Embryonic facial prominence (tissue), 1 donor: ENCODE measurements around the gene WFDC9.
"Not testable (repeated sequence)": the region's sequence is repeated elsewhere in the genome, so short reads cannot be mapped to it uniquely, and the experiment has no call there.

Source experiments
- DNase-seq: peaks from one replicate; pipeline ENCODE4 v3.0.0-alpha.2; 2016; ENCODE audit errors: extremely low spot score

Gene WFDC9

GRCh38 chr20:45631184-45631583 lies at the start of gene WFDC9:
WFDC9 (minus strand) TSS chr20:45631284; CDS start chr20:45610181, 21,103 bp downstream.
- DNase-seq = no peak

DNA sequence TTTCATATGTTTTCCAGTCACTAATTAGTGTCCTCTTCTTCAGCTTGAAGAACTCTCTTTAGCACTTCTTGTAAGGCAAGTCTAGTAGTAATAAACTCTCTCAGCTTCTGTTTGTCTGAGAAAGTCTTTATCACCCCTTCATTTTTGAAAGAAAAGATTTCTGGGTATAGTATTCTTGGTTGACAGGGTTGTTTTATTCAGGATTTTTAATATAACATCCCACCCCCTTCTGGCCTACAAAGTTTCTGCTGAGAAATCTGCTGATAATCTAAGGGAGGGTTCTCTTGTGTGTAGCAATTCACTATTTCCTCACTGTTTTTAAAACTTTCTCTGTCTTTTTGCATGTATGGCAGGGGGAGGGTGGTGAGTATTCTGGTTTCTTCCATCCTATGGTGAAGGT lies 48.6 kb upstream of the WFDC9 start:
- DNase-seq = no peak

DNA sequence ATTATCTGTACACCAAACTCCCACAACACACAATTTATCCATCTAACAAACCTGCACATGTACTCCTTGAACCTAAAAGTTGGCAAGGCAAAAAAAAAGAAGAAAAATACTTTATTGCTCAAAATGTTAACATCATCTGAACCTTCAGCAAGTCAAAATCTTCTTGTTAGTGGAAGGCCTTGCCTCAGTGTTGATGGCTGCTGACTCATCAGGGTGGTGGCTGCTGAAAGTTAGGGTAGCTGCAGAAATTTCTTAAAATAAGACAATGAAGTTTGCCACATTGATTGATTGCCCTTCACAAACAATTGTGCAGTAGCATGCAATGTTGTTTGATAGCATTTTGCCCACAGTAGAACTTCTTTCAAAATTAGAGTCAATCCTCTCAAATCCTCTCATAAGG lies 41.7 kb upstream of the WFDC9 start:
- DNase-seq = no peak

- no peak for DNase-seq
These were observed 39.1 kb upstream of the WFDC9 start, which contains the start of gene WFDC11 for GRCh38 chr20:45670139-45670538. WFDC11 (minus strand) TSS chr20:45670239; CDS start chr20:45650600, 19,639 bp downstream.

DNA sequence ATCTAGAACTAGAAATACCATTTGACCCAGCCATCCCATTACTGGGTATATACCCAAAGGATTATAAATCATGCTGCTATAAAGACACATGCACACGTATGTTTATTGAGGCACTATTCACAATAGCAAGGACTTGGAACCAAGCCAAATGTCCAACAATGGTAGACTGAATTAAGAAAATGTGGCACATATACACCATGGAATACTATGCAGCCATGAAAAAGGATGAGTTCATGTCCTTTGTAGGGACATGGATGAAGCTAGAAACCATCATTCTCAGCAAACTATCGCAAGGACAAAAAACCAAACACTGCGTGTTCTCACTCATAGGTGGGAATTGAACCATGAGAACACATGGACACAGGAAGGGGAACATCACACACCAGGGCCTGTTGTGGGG lies 26.0 kb upstream of the WFDC9 start:
- DNase-seq = not testable (repeated sequence)

GRCh38 chr20:45651726-45652125 lies 20.6 kb upstream of the WFDC9 start:
- DNase-seq = not testable (repeated sequence)

GRCh38 chr20:45649312-45649863 lies 18.3 kb upstream of the WFDC9 start:
- DNase-seq = no peak

- no peak for DNase-seq
These were observed 16.5 kb upstream of the WFDC9 start for GRCh38 chr20:45647441-45648050.

GRCh38 chr20:45646875-45647274 lies 15.8 kb upstream of the WFDC9 start:
- DNase-seq = no peak

DNA sequence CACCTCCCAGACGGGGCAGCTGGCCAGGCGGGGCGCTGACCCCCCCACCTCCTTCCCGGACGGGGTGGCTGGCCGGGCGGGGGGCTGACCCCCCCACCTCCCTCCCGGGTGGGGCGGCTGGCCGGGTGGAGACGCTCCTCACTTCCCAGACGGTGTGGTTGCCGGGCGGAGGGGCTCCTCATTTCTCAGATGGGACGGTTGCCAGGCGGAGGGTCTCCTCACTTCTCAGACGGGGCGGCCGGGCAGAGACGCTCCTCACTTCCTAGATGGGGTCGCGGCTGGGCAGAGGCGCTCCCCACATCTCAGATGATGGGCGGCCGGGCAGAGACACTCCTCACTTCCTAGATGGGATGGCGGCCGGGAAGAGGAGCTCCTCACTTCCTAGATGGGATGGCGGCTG lies 14.8 kb upstream of the WFDC9 start:
- DNase-seq = not testable (repeated sequence)

DNA sequence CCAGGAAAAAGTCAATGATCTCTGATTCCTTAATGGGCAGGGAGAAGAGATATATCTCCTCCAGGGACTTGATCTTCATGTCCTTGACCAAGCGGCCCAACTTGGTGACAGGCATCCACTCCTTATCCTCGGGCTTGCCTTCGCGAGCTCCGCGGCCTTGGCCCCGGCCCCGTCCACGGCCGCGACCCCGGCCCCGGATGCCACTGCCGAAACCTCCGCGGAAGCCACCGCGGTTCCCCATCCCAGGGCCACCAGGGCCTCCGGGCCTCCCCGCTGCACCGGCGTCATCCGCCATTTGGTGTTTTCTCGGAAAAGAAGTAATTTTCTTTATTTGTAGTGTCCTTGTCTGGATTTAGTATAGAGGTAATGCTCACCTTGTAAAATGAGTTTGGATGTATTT lies 10.0 kb upstream of the WFDC9 start:
- not testable (repeated sequence) for DNase-seq

DNA sequence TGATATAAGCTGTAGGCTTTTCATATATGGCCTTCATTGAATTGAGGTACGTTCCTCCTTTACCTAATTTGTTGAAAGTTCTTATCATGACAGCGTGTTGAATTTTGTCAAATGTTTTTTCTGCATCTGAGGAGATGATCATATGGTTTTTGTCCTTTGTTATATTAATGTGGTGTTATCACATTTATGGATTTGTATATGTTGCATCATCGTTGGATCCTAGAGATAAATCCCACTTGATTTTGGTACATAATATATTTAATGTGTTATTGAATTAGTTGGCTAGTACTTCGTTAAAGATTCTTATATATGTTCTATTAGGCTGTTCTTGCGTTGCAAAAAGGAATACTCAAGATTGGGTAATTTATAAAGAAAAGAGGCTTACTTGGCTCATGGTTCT lies 8.6 kb upstream of the WFDC9 start:
- no peak for DNase-seq

DNA sequence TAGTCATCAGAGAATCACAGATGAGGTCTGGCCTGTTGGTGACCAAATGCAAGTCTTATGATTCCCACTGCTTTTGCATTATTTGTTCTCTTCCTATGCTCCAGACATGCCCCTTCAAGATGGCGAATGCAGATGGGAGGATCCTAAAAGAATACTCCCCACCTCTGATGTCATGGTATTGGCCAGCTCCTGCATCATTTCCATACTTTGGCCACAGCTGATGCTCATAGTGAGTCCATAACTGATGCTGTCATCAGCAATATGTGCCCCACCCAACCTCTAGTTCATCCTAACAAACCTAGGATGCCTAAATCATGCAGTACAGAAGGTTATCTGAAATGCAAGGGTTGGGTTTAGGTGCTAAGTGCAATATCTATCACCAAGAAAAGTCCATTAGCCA lies 5.4 kb upstream of the WFDC9 start:
- DNase-seq = no peak

DNA sequence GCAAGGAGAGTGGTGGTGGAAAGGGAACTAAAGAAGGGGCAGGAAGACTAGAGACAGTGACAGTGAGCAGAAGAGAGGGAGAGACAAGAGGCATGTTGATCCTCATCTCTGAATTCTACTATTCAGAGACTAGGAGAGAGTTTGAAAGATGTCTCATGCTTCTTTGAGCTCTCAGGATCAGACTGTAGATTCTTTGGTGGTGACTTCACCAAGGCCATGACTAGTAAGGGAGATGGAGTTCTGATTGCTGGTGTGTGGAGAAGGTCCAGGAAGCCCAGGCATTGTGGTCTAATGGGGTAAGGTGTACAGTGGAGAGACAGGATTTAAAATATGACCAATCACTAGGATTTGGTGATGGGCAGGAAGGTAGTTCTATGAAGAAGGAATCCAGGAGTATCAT lies 713 bp downstream of the WFDC9 start:
- no peak for DNase-seq

DNA sequence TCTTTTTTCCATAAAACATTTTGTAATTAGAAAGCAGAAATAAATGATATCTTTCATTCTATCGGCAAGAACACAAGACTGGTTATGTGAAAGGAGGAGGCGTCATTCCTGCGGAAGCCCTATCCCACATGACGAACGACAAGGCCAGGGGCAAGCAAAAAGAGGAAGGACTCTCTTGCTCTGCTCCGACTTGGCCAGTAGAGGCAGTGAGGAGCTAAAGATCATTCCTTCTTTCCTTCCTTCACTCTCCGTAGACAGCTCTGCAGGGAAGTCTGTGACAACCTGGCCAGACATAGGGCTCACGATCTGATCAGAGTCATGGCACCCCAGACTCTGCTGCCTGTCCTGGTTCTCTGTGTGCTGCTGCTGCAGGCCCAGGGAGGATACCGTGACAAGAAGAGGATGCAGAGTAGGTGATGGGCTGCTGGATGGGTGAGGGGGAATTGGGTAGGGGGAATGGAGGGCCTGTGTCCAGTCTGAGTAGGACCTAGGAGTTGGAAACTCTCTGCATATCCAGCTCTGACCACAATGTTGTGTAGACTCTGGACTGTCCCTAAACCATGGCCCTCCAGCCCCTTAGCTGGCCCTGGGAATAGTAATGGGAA lies 1.5 kb downstream of the WFDC9 start, which contains the start of gene WFDC10A:
TSS of gene WFDC10A (plus strand) at position 244 of the 605 bp plus-strand sequence. CDS start at position 319, 75 bp downstream.
- no peak for DNase-seq

DNA sequence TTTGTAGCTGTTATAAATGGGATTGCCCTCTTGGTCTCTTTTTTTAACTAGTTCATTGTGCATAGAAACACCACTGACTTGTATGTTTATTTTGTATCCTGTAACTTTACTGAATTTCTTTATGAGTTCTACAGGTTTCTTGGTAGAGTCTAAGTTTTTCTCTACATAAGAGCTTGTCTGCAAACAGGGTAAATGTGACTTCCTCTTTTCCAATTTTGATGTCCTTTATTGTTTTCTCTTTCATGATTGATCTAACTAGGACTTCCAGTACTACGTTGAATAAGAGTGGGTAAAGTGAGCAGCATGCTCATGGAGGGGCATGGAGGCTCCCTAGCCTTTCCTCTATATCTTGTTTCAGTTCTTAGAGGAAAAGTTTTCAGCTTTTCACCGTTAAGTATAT lies 4.5 kb downstream of the WFDC9 start:
- no peak for DNase-seq

DNA sequence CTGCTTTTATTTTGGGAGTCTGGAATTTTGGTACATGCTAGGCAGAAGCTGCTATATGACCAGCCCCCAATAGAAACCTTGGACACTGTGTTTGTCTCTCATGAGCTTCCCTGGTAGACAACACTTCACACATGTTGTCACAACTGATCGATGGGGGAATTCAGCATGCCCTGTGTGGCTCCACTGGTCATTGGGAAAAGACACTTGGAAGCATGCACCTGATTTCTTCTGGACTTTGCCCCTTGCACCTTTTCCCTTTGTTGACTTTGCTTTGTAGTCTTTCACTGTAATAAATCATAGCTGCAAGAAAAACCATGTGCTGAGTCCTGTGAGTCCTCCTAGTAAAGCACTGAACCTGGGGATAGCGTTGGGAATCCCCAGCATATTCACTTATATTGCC lies 9.5 kb downstream of the WFDC9 start:
- DNase-seq = no peak

GRCh38 chr20:45617591-45617990 lies 13.5 kb downstream of the WFDC9 start:
- DNase-seq = no peak

GRCh38 chr20:45612314-45612713 lies 18.8 kb downstream of the WFDC9 start:
- no peak for DNase-seq

- no peak for DNase-seq
These were observed 20.0 kb downstream of the WFDC9 start for GRCh38 chr20:45611054-45611453.

DNA sequence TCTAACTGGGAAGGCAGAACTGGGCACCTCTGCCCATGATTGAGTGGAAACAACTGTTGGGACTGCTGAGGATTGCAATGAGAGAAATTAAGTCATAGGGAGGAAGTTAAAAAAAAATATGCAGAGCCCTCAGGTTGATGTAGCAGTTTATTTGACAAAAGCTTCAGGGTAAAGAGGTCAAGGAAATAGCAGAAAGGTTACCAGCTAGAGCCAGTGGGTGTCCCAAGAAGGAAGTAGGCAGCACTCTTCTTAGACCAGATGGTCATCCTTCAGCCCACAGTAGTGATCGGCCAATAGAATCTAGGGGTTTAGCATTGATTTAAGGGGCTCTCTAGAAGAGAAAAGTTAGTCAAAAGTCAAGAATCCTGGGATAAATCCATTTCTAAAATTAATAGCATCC lies 23.3 kb downstream of the WFDC9 start:
- no peak for DNase-seq

DNA sequence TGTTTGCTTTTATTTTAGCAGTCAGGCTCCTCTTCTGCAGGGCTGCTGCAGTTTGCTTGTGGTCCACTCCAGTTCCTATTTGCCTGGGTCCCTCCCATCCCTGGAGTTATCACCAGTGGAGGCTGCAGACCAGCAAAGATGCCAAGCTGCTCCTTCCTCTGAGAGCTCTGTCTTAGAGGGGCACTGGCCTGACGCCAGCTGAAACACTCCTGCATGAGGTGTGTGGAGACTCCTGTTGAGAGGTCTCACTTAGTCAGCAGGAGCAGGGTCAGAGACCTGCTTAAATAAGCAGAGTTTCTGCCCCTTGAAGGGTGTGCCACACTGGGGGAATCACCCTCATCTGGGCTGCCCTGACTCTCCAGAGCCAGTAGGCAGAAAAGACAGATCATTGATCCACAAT lies 35.8 kb downstream of the WFDC9 start:
- no peak for DNase-seq

DNA sequence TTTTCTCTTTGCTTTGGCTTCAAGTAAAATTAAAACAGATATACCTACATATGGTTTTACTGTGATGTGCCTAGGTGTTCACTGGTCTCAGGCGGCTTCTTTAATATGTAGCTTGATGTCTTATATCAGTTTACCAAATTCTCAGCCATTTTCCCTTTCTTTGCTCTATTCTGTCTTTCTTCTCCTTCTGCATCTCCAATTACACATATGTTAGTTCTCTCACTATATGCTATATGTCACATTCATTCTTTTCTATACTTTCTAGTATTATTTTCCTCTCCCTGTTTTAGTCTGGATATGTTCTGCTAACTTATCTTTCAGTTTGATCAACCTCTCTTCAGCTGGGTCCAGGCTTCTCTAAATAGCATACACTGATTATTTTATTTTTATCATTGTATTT lies 37.6 kb downstream of the WFDC9 start:
- DNase-seq = no peak
